NB4 (cell line): ENCODE measurements around the gene GIMD1.

Source experiments
- DNase-seq: peaks from one replicate; pipeline ENCODE4 v3.0.0; 2010; ENCODE audit warnings: low read depth
- H3K4me3 ChIP-seq: one replicate; pipeline ENCODE4 v1.5.1; 2011; ENCODE audit warnings: mild to moderate bottlenecking, low read depth, low read length, moderate library complexity
- MYC ChIP-seq: IDR thresholded peaks from 2 replicates; pipeline ENCODE4 v1.6.1; 2011; ENCODE audit warnings: low read depth, low read length
- POLR2A ChIP-seq: IDR thresholded peaks from 2 replicates; pipeline ENCODE4 v1.6.1; 2011; ENCODE audit warnings: mild to moderate bottlenecking; ENCODE audit not compliant: insufficient read length; ENCODE audit errors: extremely low read depth
- TF ChIP-seq, protein P1 (sequence below): IDR thresholded peaks from 2 replicates; pipeline ENCODE4 v1.6.1; 2011; ENCODE audit warnings: low read depth, low read length
- TF ChIP-seq, protein P2 (sequence below): IDR thresholded peaks from one replicate; pipeline ENCODE4 v1.5.1; 2012; ENCODE audit warnings: low read depth, low read length

Gene GIMD1

DNA sequence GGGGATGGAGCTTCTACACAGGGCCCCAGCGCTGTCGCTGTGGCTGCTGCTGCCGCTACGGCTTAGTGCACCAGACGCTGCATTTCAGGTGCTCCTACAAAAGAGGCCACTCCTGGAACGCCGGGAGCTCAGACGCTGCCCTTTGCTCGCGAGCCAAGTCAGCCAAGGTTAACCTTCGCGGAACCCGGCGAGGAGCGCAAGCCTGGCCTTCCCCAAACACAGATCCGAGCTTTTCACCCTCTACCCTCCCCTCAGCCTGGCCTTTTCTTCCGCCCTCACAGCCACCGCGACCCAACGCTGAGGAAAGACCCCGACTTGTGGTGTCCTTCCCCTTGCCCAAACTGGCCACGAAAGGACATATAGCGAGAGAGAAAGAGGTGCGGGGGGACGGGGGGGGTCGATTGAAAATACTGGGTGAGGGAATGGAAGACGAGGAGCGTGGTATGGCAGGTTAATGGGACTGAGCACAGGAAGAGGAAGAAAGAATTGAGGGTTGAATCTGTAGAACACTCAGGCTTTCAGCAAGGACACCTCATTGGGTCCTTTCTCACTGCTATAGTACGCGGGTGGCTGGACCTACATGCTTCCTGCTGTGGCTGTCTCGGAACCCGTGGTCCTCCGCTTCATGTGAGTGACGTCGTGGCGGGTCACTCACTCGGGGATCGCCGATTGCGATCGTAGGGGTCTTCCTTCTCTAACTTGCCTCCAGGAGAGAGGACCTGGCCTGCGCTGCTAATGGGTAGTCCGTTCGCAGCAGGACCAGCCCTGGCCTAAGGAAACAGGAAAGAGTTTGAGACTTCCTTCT lies 52.4 kb downstream of the GIMD1 start, which contains the start of the genes AIMP1 and TBCK:
Gene AIMP1, plus strand, starts transcription at position 583 of the 805 bp plus-strand sequence. CDS start 8,460 bp downstream, outside the sequence.
Gene TBCK, minus strand, starts transcription at position 242 of the 805 bp plus-strand sequence. CDS start 7,249 bp downstream, outside the sequence.
- TF ChIP-seq POLR2A: peak; percentile 59
- TF ChIP-seq, protein P1, sequence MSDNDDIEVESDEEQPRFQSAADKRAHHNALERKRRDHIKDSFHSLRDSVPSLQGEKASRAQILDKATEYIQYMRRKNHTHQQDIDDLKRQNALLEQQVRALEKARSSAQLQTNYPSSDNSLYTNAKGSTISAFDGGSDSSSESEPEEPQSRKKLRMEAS: peak; percentile 70
- TF ChIP-seq MYC: peak; percentile 78; the same call in 1 of the 2 replicates
- TF ChIP-seq, protein P2, sequence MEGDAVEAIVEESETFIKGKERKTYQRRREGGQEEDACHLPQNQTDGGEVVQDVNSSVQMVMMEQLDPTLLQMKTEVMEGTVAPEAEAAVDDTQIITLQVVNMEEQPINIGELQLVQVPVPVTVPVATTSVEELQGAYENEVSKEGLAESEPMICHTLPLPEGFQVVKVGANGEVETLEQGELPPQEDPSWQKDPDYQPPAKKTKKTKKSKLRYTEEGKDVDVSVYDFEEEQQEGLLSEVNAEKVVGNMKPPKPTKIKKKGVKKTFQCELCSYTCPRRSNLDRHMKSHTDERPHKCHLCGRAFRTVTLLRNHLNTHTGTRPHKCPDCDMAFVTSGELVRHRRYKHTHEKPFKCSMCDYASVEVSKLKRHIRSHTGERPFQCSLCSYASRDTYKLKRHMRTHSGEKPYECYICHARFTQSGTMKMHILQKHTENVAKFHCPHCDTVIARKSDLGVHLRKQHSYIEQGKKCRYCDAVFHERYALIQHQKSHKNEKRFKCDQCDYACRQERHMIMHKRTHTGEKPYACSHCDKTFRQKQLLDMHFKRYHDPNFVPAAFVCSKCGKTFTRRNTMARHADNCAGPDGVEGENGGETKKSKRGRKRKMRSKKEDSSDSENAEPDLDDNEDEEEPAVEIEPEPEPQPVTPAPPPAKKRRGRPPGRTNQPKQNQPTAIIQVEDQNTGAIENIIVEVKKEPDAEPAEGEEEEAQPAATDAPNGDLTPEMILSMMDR: no peak
- peak within 1 kb of the TSS; percentile 100 for H3K4me3 ChIP-seq
- peak; percentile 92 for DNase-seq

DNA sequence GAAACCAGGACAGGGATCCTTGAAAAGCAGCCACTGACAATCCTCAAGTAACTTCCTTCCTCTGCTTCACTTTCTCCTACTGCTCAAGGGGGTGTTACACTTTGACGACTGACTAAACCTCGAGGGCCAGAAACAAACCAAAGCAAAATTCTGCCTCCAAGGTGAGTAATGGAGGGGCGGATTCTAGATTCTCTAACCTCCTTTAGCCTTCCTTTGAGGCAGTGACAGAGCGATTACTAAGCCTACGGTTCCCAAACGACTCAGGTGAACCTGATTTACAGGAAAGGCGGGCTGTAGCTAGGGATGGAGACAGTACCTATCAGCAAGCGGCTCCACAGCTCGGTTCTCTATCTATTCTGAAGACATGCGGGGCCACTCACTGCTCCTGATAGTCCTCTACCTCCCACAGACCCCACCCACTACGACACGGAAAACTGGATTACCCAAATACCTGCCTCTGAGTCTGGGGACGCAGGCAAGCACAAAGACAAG lies 53.1 kb downstream of the GIMD1 start:
- TF ChIP-seq, protein P2: no peak
- TF ChIP-seq MYC (no peak), POLR2A (no peak)
- TF ChIP-seq, protein P1: no peak
- DNase-seq: peak; percentile 57
- H3K4me3 ChIP-seq: peak overlapping the region; percentile 100

DNA sequence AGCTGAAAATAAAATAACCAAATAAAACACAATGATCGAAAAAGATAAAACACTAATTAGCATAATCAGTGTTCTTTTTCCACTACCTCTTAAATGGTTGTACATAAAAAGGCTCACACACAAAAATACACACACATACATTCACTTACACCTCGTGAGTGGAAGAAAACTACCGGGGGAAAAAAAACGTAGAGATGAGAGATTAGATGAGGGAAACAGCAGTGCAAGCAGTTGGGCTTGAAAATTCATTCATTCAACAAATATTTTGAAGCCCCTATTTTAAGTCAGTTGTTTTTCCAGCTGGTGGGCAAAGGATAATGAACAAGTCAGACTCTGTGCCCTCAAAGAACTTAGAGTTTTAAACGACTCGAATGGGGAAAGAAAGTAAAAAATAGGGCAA lies 53.6 kb downstream of the GIMD1 start:
- TF ChIP-seq, protein P2: no peak
- TF ChIP-seq POLR2A (no peak), MYC (no peak)
- TF ChIP-seq, protein P1: no peak
- peak overlapping the region; percentile 100 for H3K4me3 ChIP-seq
- DNase-seq: no peak

DNA sequence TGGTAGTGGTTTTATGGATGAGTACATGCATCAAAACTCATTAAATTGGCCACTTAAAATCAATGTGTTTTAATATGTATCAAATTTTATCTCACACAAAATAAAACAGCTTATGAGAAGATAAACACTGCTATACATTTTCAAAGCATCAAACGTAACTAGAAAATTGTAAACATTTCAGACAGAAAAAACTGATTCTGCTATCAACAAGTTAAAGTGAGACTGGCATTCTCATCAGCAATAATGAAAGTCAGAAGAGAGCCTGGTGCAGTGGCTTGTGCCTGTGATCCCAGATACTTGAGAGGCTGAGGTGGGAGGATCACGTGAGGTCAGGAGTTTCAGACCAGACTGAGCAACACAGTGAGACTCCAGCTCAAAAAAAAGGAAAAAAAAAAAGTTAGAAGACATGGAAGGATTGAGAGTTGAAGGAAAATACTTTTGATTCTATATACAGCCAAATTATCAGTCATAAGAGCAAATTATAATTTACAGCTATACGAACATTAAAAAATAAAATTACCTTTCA lies 55.5 kb downstream of the GIMD1 start:
- TF ChIP-seq, protein P2: no peak
- TF ChIP-seq POLR2A: no peak
- DNase-seq: no peak
- no peak overlapping the region for H3K4me3 ChIP-seq

DNA sequence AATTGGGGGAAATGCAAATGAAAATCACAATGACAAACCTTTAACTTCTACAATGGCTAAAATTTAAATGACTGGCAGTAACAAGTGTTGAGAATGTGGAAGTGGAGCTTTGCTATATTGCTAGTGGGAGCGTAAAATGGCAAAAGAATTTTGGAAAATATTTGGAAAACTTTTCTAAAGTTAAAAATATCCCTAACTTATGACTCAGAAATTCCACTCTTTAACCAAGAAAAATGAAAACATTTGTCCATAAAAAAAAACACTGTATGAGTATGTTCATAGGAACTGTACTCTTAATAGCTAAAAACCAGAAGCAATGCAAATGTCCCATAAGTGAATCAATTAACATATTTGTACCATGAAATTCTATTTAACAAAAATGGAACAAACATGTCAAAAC lies 56.2 kb downstream of the GIMD1 start:
- no peak for DNase-seq
- TF ChIP-seq, protein P1: no peak
- TF ChIP-seq, protein P2: no peak
- TF ChIP-seq POLR2A (no peak), MYC (no peak)
- H3K4me3 ChIP-seq: no peak overlapping the region
